CD14-positive monocyte (primary cell): Measurements from ENCODE around the gene DEK. TPM values are rescaled to one million over a fixed set of nuclear protein-coding genes. Genes with fewer than 3 reads are reported as not detected.
A peak's percentile ranks its signal among the peaks of the same experiment; 100 is the strongest.

Experiments
- DNase-seq, 3 donors: peaks; one replicate each; pipeline ENCODE4 v3.0.0-alpha.2; 2011 to 2022
- H2AFZ ChIP-seq: 2 replicates; pipeline ENCODE4 v1.6.0; 2012; ENCODE audit warnings: mild to moderate bottlenecking, low read depth, low read length, inconsistent platforms; ENCODE audit not compliant: insufficient read depth, poor library complexity, severe bottlenecking
- H3K27ac ChIP-seq, 2 donors: 1 replicate in 1 of 2; 2 replicates in 1 of 2; pipeline ENCODE4 v1.5.1; 2012 to 2013; ENCODE audit warnings: low read length in 2 of 2, control low read depth in 1 of 2, inconsistent platforms in 1 of 2, low read depth in 1 of 2, mild to moderate bottlenecking in 1 of 2
- H3K27me3 ChIP-seq, 2 donors: one replicate each; pipeline versions ENCODE4 v1.6.0 to v1.6.1; 2011 to 2013; ENCODE audit warnings: low read length in 2 of 2; ENCODE audit not compliant: control insufficient read depth in 2 of 2, insufficient read depth in 2 of 2
- H3K36me3 ChIP-seq, 2 donors: replicated peaks in 1 of 2; 1 replicate in 1 of 2; 2 replicates in 1 of 2; pipeline versions ENCODE4 v1.5.1 to v1.6.1; 2012 to 2013; ENCODE audit warnings: low read length in 2 of 2, control low read depth in 1 of 2, inconsistent platforms in 1 of 2, mild to moderate bottlenecking in 1 of 2; ENCODE audit not compliant: insufficient read depth in 2 of 2, control insufficient read depth in 1 of 2
- H3K4me1 ChIP-seq, 2 donors: 1 replicate in 1 of 2; 2 replicates in 1 of 2; pipeline versions ENCODE4 v1.5.1 to v1.6.1; 2012 to 2013; ENCODE audit warnings: low read length in 2 of 2, control low read depth in 1 of 2, inconsistent platforms in 1 of 2, mild to moderate bottlenecking in 1 of 2, moderate library complexity in 1 of 2; ENCODE audit not compliant: insufficient read depth in 2 of 2, control insufficient read depth in 1 of 2
- H3K4me2 ChIP-seq: replicated peaks from 2 replicates; pipeline ENCODE3; 2012; ENCODE audit warnings: low read length, moderate library complexity, mild to moderate bottlenecking; ENCODE audit not compliant: poor library complexity, severe bottlenecking; ENCODE audit errors: extremely low read depth
- H3K4me3 ChIP-seq, 3 experiments: fragments of 200-600 bp in 1 of 3; sonication (generic) in 1 of 3; replicated peaks in 1 of 3; 1 replicate in 2 of 3; 2 replicates in 1 of 3; pipeline ENCODE4 v1.5.1; 2011 to 2013; ENCODE audit warnings: low read length in 3 of 3, mild to moderate bottlenecking in 3 of 3, control low read depth in 2 of 3, low read depth in 2 of 3, inconsistent platforms in 1 of 3, moderate library complexity in 1 of 3
- H3K79me2 ChIP-seq: 2 replicates; pipeline ENCODE4 v1.6.0; 2012; ENCODE audit warnings: mild to moderate bottlenecking, control low read depth, inconsistent platforms, low read length, moderate library complexity; ENCODE audit not compliant: insufficient read depth
- H3K9ac ChIP-seq: 2 replicates; pipeline ENCODE4 v1.6.0; 2017; ENCODE audit warnings: low read length, mild to moderate bottlenecking; ENCODE audit not compliant: insufficient read depth, poor library complexity, severe bottlenecking
- H3K9me3 ChIP-seq, 2 donors: replicated peaks in 1 of 2; 1 replicate in 1 of 2; 2 replicates in 1 of 2; pipeline versions ENCODE4 v1.5.1 to v1.6.1; 2012 to 2013; ENCODE audit warnings: low read length in 2 of 2, control low read depth in 1 of 2; ENCODE audit not compliant: control insufficient read depth in 1 of 2, insufficient read depth in 1 of 2
- H4K20me1 ChIP-seq: 2 replicates; pipeline ENCODE4 v1.6.0; 2012; ENCODE audit warnings: mild to moderate bottlenecking, low read length, control low read depth, moderate library complexity; ENCODE audit not compliant: insufficient read depth
- H3K27ac Mint-ChIP-seq, 7 donors: one replicate each; pipeline ENCODE4 v1.8.0; 2020; ENCODE audit warnings: mild to moderate bottlenecking in 7 of 7, mixed read lengths in 7 of 7, moderate library complexity in 6 of 7, inconsistent platforms in 2 of 7
- H3K27me3 Mint-ChIP-seq, 3 donors: one replicate each; pipeline ENCODE4 v1.8.0; 2021 to 2022; ENCODE audit warnings: low read depth in 3 of 3, mild to moderate bottlenecking in 3 of 3, mixed read lengths in 3 of 3, moderate library complexity in 3 of 3, inconsistent platforms in 1 of 3
- H3K36me3 Mint-ChIP-seq, 2 donors: one replicate each; pipeline ENCODE4 v1.8.0; 2020; ENCODE audit warnings: mixed read lengths in 2 of 2, inconsistent platforms in 1 of 2, mild to moderate bottlenecking in 1 of 2
- H3K4me1 Mint-ChIP-seq: one replicate; pipeline ENCODE4 v1.8.0; 2020; ENCODE audit warnings: mild to moderate bottlenecking, mixed read lengths
- H3K4me3 Mint-ChIP-seq, 2 donors: one replicate each; pipeline ENCODE4 v1.8.0; 2020; ENCODE audit warnings: mild to moderate bottlenecking in 2 of 2, mixed read lengths in 2 of 2, moderate library complexity in 1 of 2
- H3K9me3 Mint-ChIP-seq, 7 donors: one replicate each; pipeline ENCODE4 v1.8.0; 2020 to 2022; ENCODE audit warnings: mixed read lengths in 7 of 7, mild to moderate bottlenecking in 6 of 7, moderate library complexity in 6 of 7, inconsistent platforms in 2 of 7
- CTCF ChIP-seq: fragments of 200-600 bp; IDR thresholded peaks from one replicate; pipeline ENCODE4 v1.8.0; 2022; ENCODE audit warnings: antibody characterized with exemption, mild to moderate bottlenecking
- WGBS: methylation state at CpG from one replicate; pipeline ENCODE4 v1.1.5; 2013; ENCODE audit warnings: missing lambda C conversion rate; ENCODE audit not compliant: insufficient coverage; 5-methylcytosine and 5-hydroxymethylcytosine counted together
- intact Hi-C, 2 donors: fragments of 100-400 bp; cut with micrococcal nuclease; formaldehyde crosslinking; loops; one replicate each; pipeline versions ENCODE4 v1.15.0 to v1.15.1; 2023
- polyA plus RNA-seq, 3 donors: library from polyadenylated mRNA; depleted of rRNA in 1 of 3; unstranded in 2 of 3; stranded (reverse) in 1 of 3; fragments of 300-500 nt in 2 of 3; fragments of >200 nt in 1 of 3; fragmentation: Illumina TruSeq in 2 of 3; gene quantifications; 1 replicate in 2 of 3; 2 replicates in 1 of 3; pipeline ENCODE4 v1.2.3, GENCODE V29; 2012 to 2021

DEK gene
- polyA plus RNA-seq, 3 donors, result 32.3 to 63.9 (median 56.5) TPM

GRCh38 chr6:18306977-18307376 is 42.6 kb upstream of the DEK start:
- no peaks in the 10 kb centered on the region for H3K36me3 ChIP-seq
- no peak overlapping the region for H3K4me3 ChIP-seq
- TF ChIP-seq CTCF, result no peak
- intact Hi-C loops, result no loop called here
- H3K4me2 ChIP-seq, result no peak overlapping the region
- no peak overlapping the region for H3K9ac ChIP-seq
- Mint-ChIP-seq H3K4me3 (no peak overlapping the region), H3K27ac (no peak overlapping the region), H3K36me3 (no peaks in the 10 kb centered on the region), H3K4me1 (no peaks in the 10 kb centered on the region), H3K9me3 (peaks cover 0 to 9% (median 3%) of the 10 kb centered on the region in 7 donors), H3K27me3 (peaks cover 0 to 7% (median 4%) of the 10 kb centered on the region in 3 donors)
- no peaks in the 10 kb centered on the region for H4K20me1 ChIP-seq
- WGBS, result 100% methylated on average over 2 of the region's 2 CpGs
- DNase-seq, result no peak
- H3K79me2 ChIP-seq, result no peaks in the 10 kb centered on the region
- no peak overlapping the region for H2AFZ ChIP-seq
- no peaks in the 10 kb centered on the region for H3K27me3 ChIP-seq
- H3K4me1 ChIP-seq, result no peaks in the 10 kb centered on the region
- no peak overlapping the region for H3K27ac ChIP-seq
- peaks cover 0 to 6% of the 10 kb centered on the region in 2 donors for H3K9me3 ChIP-seq

- Mint-ChIP-seq H3K27me3 (peaks cover 3 to 8% (median 4%) of the 10 kb centered on the region in 3 donors), H3K36me3 (no peaks in the 10 kb centered on the region), H3K4me3 (no peak overlapping the region), H3K27ac (peak overlapping the region in 1 of 7 donors; percentile 61), H3K9me3 (no peaks in the 10 kb centered on the region), H3K4me1 (no peaks in the 10 kb centered on the region)
- no peak for TF ChIP-seq CTCF
- no peaks in the 10 kb centered on the region for H3K36me3 ChIP-seq
- no peaks in the 10 kb centered on the region for H4K20me1 ChIP-seq
- H3K4me1 ChIP-seq, result no peaks in the 10 kb centered on the region
- H3K9me3 ChIP-seq, result no peaks in the 10 kb centered on the region
- H3K27me3 ChIP-seq, result no peaks in the 10 kb centered on the region
- H2AFZ ChIP-seq, result no peak overlapping the region
- intact Hi-C loops, result no loop called here
- no peak overlapping the region for H3K4me2 ChIP-seq
- no peak for DNase-seq
- no peak overlapping the region for H3K9ac ChIP-seq
- H3K79me2 ChIP-seq, result no peaks in the 10 kb centered on the region
- no peak overlapping the region for H3K27ac ChIP-seq
- 95% methylated on average over 4 of the region's 8 CpGs for WGBS
- no peak overlapping the region for H3K4me3 ChIP-seq
Observed at GRCh38 chr6:18302561-18303439, 38.5 kb upstream of the DEK start.
